ENCODE measurements around the gene NPIPA1. TPM values are rescaled to one million over a fixed set of nuclear protein-coding genes. Genes with fewer than 3 reads are reported as not detected.

Gene NPIPA1
- total RNA-seq, 1 experiment from 2014 or later, result 215 TPM

DNA sequence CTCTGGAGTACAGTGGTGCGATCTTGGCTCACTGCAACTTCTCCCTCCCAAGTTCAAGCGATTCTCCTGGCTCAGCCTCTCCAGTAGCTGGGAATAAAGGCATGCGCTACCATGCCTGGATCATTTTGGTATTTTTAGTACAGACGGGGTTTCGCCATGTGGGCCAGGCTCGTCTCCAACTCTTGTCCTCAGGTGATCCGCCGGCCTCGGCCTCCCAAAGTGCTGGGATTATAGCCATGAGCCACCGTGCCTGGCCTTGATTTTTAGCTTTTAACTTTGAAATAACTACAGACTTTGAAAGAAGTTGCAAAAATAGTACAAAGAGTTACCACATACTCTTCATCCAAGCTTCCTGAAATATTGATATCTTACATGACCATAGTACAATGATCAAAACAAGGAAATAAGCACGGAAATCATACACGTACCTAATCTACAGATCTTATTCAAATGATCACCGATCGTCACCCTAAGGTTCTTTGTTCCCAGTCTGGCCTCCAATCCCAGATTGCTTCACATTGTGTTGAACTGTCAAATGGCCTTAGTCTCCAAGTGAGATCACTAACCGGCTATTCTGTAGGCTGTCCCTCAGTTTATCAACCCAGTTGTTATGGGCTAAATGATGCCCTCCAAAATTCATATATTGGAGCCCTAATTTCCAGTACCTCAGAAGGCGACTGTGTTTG, 18.4 kb downstream of the NPIPA1 start:
- H3K4me1 Mint-ChIP-seq (ENCODE audit: insufficient read depth, unreplicated experiment), result no peaks in the 10 kb centered on the region
- DNase-seq (ENCODE audit: unreplicated experiment), result no peak
- no peak overlapping the region for H3K4me3 Mint-ChIP-seq (ENCODE audit: unreplicated experiment)
- H3K9me3 Mint-ChIP-seq (ENCODE audit: unreplicated experiment), result no peaks in the 10 kb centered on the region
- TF ChIP-seq CTCF (IDR thresholded peaks at IDR 0.05; ENCODE audit: unreplicated experiment), result no peak
- intact Hi-C loops (cut with micrococcal nuclease), result no loop called here
- no peak overlapping the region for H3K27ac Mint-ChIP-seq (ENCODE audit: low read depth, unreplicated experiment)
- CTCF ChIA-PET, result interaction anchor here (0.6 kb wide), 1 partner anchor 8 kb away, joined by 3 read pairs; no protein-coding TSS in a partner anchor
- H3K36me3 Mint-ChIP-seq (ENCODE audit: insufficient read depth, unreplicated experiment), result no peaks in the 10 kb centered on the region
- peaks cover 4% of the 10 kb centered on the region for H3K27me3 Mint-ChIP-seq (ENCODE audit: insufficient read depth, unreplicated experiment)
- POLR2A ChIA-PET, result no interaction called here
- BruUV-seq (replicated peaks), result TSS peak; percentile 29

GRCh38 chr16:14957576-14958322, 20.5 kb downstream of the NPIPA1 start:
- no peak for TF ChIP-seq CTCF (IDR thresholded peaks at IDR 0.05; ENCODE audit: unreplicated experiment)
- Mint-ChIP-seq H3K4me1 (ENCODE audit: insufficient read depth, unreplicated experiment) (no peaks in the 10 kb centered on the region), H3K9me3 (ENCODE audit: unreplicated experiment) (no peaks in the 10 kb centered on the region), H3K4me3 (ENCODE audit: unreplicated experiment) (no peak overlapping the region), H3K36me3 (ENCODE audit: insufficient read depth, unreplicated experiment) (no peaks in the 10 kb centered on the region), H3K27ac (ENCODE audit: low read depth, unreplicated experiment) (no peak overlapping the region), H3K27me3 (ENCODE audit: insufficient read depth, unreplicated experiment) (peaks cover 17% of the 10 kb centered on the region)
- ChIA-PET POLR2A (interaction anchor here (0.6 to 1.1 kb wide), 3 partner anchors 9 to 17 kb away, joined by 3 to 4 read pairs (median 3); partner anchors contain the start of gene PDXDC1), CTCF (interaction anchor here (0.8 kb wide), 1 partner anchor 65 kb away, joined by 3 read pairs; no protein-coding TSS in a partner anchor)
- no peak for DNase-seq (ENCODE audit: unreplicated experiment)
- intact Hi-C loops (cut with micrococcal nuclease), result no loop called here
- BruUV-seq (replicated peaks), result no TSS peak

GRCh38 chr16:14958323-14958600, 21.0 kb downstream of the NPIPA1 start:
- CTCF ChIA-PET, result interaction anchor here (0.8 kb wide), 1 partner anchor 65 kb away, joined by 3 read pairs; no protein-coding TSS in a partner anchor
- H3K36me3 Mint-ChIP-seq (ENCODE audit: insufficient read depth, unreplicated experiment), result peaks cover 3% of the 10 kb centered on the region
- H3K4me1 Mint-ChIP-seq (ENCODE audit: insufficient read depth, unreplicated experiment), result no peaks in the 10 kb centered on the region
- H3K4me3 Mint-ChIP-seq (ENCODE audit: unreplicated experiment), result no peak overlapping the region
- intact Hi-C loops (cut with micrococcal nuclease), result no loop called here
- H3K27ac Mint-ChIP-seq (ENCODE audit: low read depth, unreplicated experiment), result no peak overlapping the region
- POLR2A ChIA-PET, result interaction anchor here (1.1 kb wide), 1 partner anchor 17 kb away, joined by 4 read pairs; the partner anchor contains the start of gene PDXDC1
- no peak for TF ChIP-seq CTCF (IDR thresholded peaks at IDR 0.05; ENCODE audit: unreplicated experiment)
- no peaks in the 10 kb centered on the region for H3K9me3 Mint-ChIP-seq (ENCODE audit: unreplicated experiment)
- BruUV-seq (replicated peaks), result no TSS peak
- H3K27me3 Mint-ChIP-seq (ENCODE audit: insufficient read depth, unreplicated experiment), result peaks cover 17% of the 10 kb centered on the region
- DNase-seq (ENCODE audit: unreplicated experiment), result no peak

DNA sequence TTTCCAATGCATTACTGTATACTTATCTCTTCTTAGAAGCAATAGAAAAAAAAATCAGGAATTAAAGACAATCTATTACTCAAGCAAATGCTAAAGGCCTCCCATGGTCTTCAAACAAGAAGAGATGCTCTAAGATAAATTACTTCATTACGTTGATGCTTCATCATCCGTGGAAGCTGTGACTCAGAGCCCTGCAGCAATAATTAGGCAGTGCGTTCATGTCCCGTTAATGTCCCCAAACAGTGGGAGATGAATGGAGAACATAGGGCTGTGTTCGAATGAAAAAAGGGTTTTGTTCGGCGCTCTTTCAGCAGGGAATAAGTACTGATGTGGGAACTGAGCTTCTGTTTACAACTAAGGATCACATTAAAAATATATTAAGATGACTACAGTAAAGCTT, 21.7 kb downstream of the NPIPA1 start:
- peaks cover 17% of the 10 kb centered on the region for H3K27me3 Mint-ChIP-seq (ENCODE audit: insufficient read depth, unreplicated experiment)
- BruUV-seq (replicated peaks), result no TSS peak
- H3K27ac Mint-ChIP-seq (ENCODE audit: low read depth, unreplicated experiment), result no peak overlapping the region
- H3K4me3 Mint-ChIP-seq (ENCODE audit: unreplicated experiment), result no peak overlapping the region
- CTCF ChIA-PET, result no interaction called here
- intact Hi-C loops (cut with micrococcal nuclease), result no loop called here
- peaks cover 6% of the 10 kb centered on the region for H3K36me3 Mint-ChIP-seq (ENCODE audit: insufficient read depth, unreplicated experiment)
- TF ChIP-seq CTCF (IDR thresholded peaks at IDR 0.05; ENCODE audit: unreplicated experiment), result no peak
- no peak for DNase-seq (ENCODE audit: unreplicated experiment)
- POLR2A ChIA-PET, result interaction anchor here (1.1 kb wide), 1 partner anchor 16 kb away, joined by 4 read pairs; the partner anchor contains the start of gene PDXDC1
- H3K4me1 Mint-ChIP-seq (ENCODE audit: insufficient read depth, unreplicated experiment), result no peaks in the 10 kb centered on the region
- H3K9me3 Mint-ChIP-seq (ENCODE audit: unreplicated experiment), result no peaks in the 10 kb centered on the region

All from MCF 10A (cell line).